ENCODE results near the gene SST. TPM values are rescaled to one million over a fixed set of nuclear protein-coding genes. Genes with fewer than 3 reads are reported as not detected.

The SST gene
- polyA plus RNA-seq, 1 donor from 2014 or later = 9.7 TPM

GRCh38 chr3:187709155-187709554 lies 39.0 kb upstream of the SST start:
- Histone ChIP-seq H2AFZ (ENCODE audit: low read depth, low read length) (no peak overlapping the region), H3K27me3 (ENCODE audit: insufficient read depth, low read depth, low read length) (no peaks in the 10 kb centered on the region), H3K36me3 (ENCODE audit: insufficient read depth, low read length) (no peaks in the 10 kb centered on the region), H3K9ac (ENCODE audit: low read length) (no peak overlapping the region), H3K9me2 (ENCODE audit: insufficient read depth, low read length) (no peaks in the 10 kb centered on the region), H3K9me3 (ENCODE audit: low read length) (no peaks in the 10 kb centered on the region), H3K79me2 (replicated peaks; ENCODE audit: insufficient read depth, low read length) (no peaks in the 10 kb centered on the region), H3K27ac (ENCODE audit: low read length) (no peak overlapping the region), H3F3A (ENCODE audit: insufficient read depth, low read length, poor library complexity, severe bottlenecking) (no peaks in the 10 kb centered on the region), H3K4me3 (ENCODE audit: low read length) (no peak overlapping the region), H4K20me1 (ENCODE audit: insufficient read depth) (no peaks in the 10 kb centered on the region), H3K4me2 (ENCODE audit: low read length) (no peak overlapping the region)
- TF ChIP-seq EP300 (conservative IDR thresholded peaks at IDR 0.05; ENCODE audit: poor library complexity, severe bottlenecking) (no peak), CTCF (IDR thresholded peaks at IDR 0.05; ENCODE audit: poor library complexity, severe bottlenecking) (no peak), REST (IDR thresholded peaks at IDR 0.05; ENCODE audit: borderline replicate concordance) (no peak), RAD21 (conservative IDR thresholded peaks at IDR 0.05) (no peak), SMC3 (conservative IDR thresholded peaks at IDR 0.05; ENCODE audit: poor library complexity) (no peak)

GRCh38 chr3:187708696-187709095 lies 38.5 kb upstream of the SST start:
- no peaks in the 10 kb centered on the region for H3K27me3 ChIP-seq (ENCODE audit: insufficient read depth, low read depth, low read length)
- H4K20me1 ChIP-seq (ENCODE audit: insufficient read depth) = no peaks in the 10 kb centered on the region
- H3K9me3 ChIP-seq (ENCODE audit: low read length) = no peaks in the 10 kb centered on the region
- H3K9me2 ChIP-seq (ENCODE audit: insufficient read depth, low read length) = no peaks in the 10 kb centered on the region
- no peak overlapping the region for H3K4me2 ChIP-seq (ENCODE audit: low read length)
- no peaks in the 10 kb centered on the region for H3K36me3 ChIP-seq (ENCODE audit: insufficient read depth, low read length)
- no peaks in the 10 kb centered on the region for H3K79me2 ChIP-seq (replicated peaks; ENCODE audit: insufficient read depth, low read length)
- H3K4me3 ChIP-seq (ENCODE audit: low read length) = no peak overlapping the region
- no peaks in the 10 kb centered on the region for H3F3A ChIP-seq (ENCODE audit: insufficient read depth, low read length, poor library complexity, severe bottlenecking)
- no peak overlapping the region for H2AFZ ChIP-seq (ENCODE audit: low read depth, low read length)
- H3K9ac ChIP-seq (ENCODE audit: low read length) = no peak overlapping the region
- TF ChIP-seq TAF1 (IDR thresholded peaks at IDR 0.05; ENCODE audit: low read depth) (no peak), REST (IDR thresholded peaks at IDR 0.05; ENCODE audit: borderline replicate concordance) (no peak), EP300 (conservative IDR thresholded peaks at IDR 0.05; ENCODE audit: poor library complexity, severe bottlenecking) (no peak), POLR2AphosphoS5 (IDR thresholded peaks at IDR 0.05) (no peak), CTCF (IDR thresholded peaks at IDR 0.05; ENCODE audit: poor library complexity, severe bottlenecking) (no peak), SMC3 (conservative IDR thresholded peaks at IDR 0.05; ENCODE audit: poor library complexity) (no peak)
- H3K27ac ChIP-seq (ENCODE audit: low read length) = no peak overlapping the region

Measured in neural cell (in vitro differentiated cells).